C4-2B (cell line): ENCODE results near the gene MYH13.

Experiments
- ZFX ChIP-seq: fragments of 450-650 bp; IDR thresholded peaks from 2 replicates; pipeline ENCODE4 v1.6.1; 2017
- TF ChIP-seq, protein P1 (sequence below): fragments of 450-650 bp; conservative IDR thresholded peaks from 2 replicates; pipeline ENCODE4 v1.5.1; 2017; ENCODE audit warnings: mild to moderate bottlenecking

- TF ChIP-seq, protein P1, sequence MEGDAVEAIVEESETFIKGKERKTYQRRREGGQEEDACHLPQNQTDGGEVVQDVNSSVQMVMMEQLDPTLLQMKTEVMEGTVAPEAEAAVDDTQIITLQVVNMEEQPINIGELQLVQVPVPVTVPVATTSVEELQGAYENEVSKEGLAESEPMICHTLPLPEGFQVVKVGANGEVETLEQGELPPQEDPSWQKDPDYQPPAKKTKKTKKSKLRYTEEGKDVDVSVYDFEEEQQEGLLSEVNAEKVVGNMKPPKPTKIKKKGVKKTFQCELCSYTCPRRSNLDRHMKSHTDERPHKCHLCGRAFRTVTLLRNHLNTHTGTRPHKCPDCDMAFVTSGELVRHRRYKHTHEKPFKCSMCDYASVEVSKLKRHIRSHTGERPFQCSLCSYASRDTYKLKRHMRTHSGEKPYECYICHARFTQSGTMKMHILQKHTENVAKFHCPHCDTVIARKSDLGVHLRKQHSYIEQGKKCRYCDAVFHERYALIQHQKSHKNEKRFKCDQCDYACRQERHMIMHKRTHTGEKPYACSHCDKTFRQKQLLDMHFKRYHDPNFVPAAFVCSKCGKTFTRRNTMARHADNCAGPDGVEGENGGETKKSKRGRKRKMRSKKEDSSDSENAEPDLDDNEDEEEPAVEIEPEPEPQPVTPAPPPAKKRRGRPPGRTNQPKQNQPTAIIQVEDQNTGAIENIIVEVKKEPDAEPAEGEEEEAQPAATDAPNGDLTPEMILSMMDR = no peak
- no peak for TF ChIP-seq ZFX
Observed at GRCh38 chr17:10392880-10393279, 20.1 kb upstream of the MYH13 start.
